A549 (cell line): ENCODE results near the gene CFAP46. TPM values are rescaled to one million over a fixed set of nuclear protein-coding genes. Genes with fewer than 3 reads are reported as not detected.
A peak's percentile ranks its signal among the peaks of the same experiment; 100 is the strongest.

Experiments used
- ATAC-seq, 2 experiments: fragments of 200-7000 bp in 1 of 2; fragments of >200 bp in 1 of 2; cut with Nextera tagmentation in 1 of 2; cut with Tn5 transposase in 1 of 2; 3 replicates each; pipeline versions ENCODE4 v1.8.0 to v1.9.1; 2018 to 2020; ENCODE audit warnings: mild to moderate bottlenecking in 1 of 2, moderate library complexity in 1 of 2
- CTCF ChIA-PET: fragments of 300-600 bp; sonication (Branson Sonifier 250); formaldehyde crosslinking; extraction: SDS; loops from one replicate; lab custom pipeline; 2021; ENCODE audit warnings: antibody characterized with exemption, inconsistent platforms; lab: Yijun Ruan, JAX
- POLR2A ChIA-PET: fragments of 350-600 bp; formaldehyde crosslinking; extraction: SDS; loops from one replicate; lab custom pipeline; 2021; ENCODE audit warnings: antibody characterized with exemption, inconsistent platforms; lab: Yijun Ruan, JAX
- DNase-seq, 2 experiments: peaks; one replicate each; pipeline versions ENCODE4 v3.0.0 to v3.0.0-alpha.2; 2011 to 2016; ENCODE audit warnings: low read depth in 1 of 2, low spot score in 1 of 2
- FAIRE-seq: peaks from 2 replicates; lab custom pipeline; 2011; peaks lifted over from hg19 to GRCh38; lab: Jason Lieb, UNC
- H3K27ac ChIP-seq, 2 experiments: fragments of >200 bp; sonication (Bioruptor Twin); formaldehyde crosslinking; 3 replicates each; pipeline ENCODE4 v1.5.1; 2016 to 2017
- H3K4me1 ChIP-seq: fragments of >200 bp; sonication (Bioruptor Twin); formaldehyde crosslinking; 3 replicates; pipeline ENCODE4 v1.6.1; 2016
- H3K4me2 ChIP-seq: fragments of >200 bp; sonication (Bioruptor Twin); formaldehyde crosslinking; 3 replicates; pipeline ENCODE4 v1.6.1; 2016
- H3K4me3 ChIP-seq: fragments of >200 bp; sonication (Bioruptor Twin); formaldehyde crosslinking; 3 replicates; pipeline ENCODE4 v1.5.1; 2016
- H3K9me3 ChIP-seq: fragments of >200 bp; sonication (Bioruptor Twin); formaldehyde crosslinking; 3 replicates; pipeline ENCODE4 v1.6.1; 2016
- CHD4 ChIP-seq: fragments of 200-600 bp; sonication (generic); IDR thresholded peaks from 2 replicates; pipeline ENCODE4 v1.6.1; 2016; ENCODE audit warnings: antibody characterized with exemption, mild to moderate bottlenecking, borderline replicate concordance
- EHMT2 ChIP-seq: fragments of 200-600 bp; sonication (generic); IDR thresholded peaks from 2 replicates; pipeline ENCODE4 v1.6.1; 2016; ENCODE audit warnings: antibody characterized with exemption, low read depth, mild to moderate bottlenecking, moderate library complexity
- ESRRA ChIP-seq: fragments of 150-350 bp; IDR thresholded peaks from 2 replicates; pipeline ENCODE4 v1.6.1; 2014; ENCODE audit warnings: mild to moderate bottlenecking, low read length, borderline replicate concordance
- HOXB13 ChIP-seq: fragments of 250-450 bp; sonication (Bioruptor Pico); IDR thresholded peaks from 2 replicates; pipeline ENCODE4 v1.5.0; 2020; ENCODE audit warnings: low read depth, mild to moderate bottlenecking, moderate library complexity
- JUN ChIP-seq, 2 experiments: fragments of >200 bp; sonication (Bioruptor Twin); formaldehyde crosslinking; IDR thresholded peaks; 2 replicates in 1 of 2; 3 replicates in 1 of 2; pipeline ENCODE4 v1.6.1; 2016 to 2017
- MYC ChIP-seq: IDR thresholded peaks from 2 replicates; pipeline ENCODE4 v1.6.1; 2012; ENCODE audit warnings: mild to moderate bottlenecking, inconsistent platforms, low read length, improper control_type of control experiment, borderline replicate concordance
- NPAS2 ChIP-seq: fragments of 250-450 bp; sonication (Bioruptor Pico); IDR thresholded peaks from 2 replicates; pipeline ENCODE4 v1.8.0; 2022; ENCODE audit warnings: mild to moderate bottlenecking, moderate library complexity, borderline replicate concordance
- PHF8 ChIP-seq: fragments of 200-600 bp; sonication (generic); IDR thresholded peaks from 2 replicates; pipeline ENCODE4 v1.6.1; 2016; ENCODE audit warnings: low read depth, mild to moderate bottlenecking, antibody characterized with exemption, moderate library complexity, borderline replicate concordance
- RAD21 ChIP-seq, 2 experiments: fragments of >200 bp in 1 of 2; sonication (Bioruptor Twin) in 1 of 2; formaldehyde crosslinking in 1 of 2; IDR thresholded peaks in 1 of 2; conservative IDR thresholded peaks in 1 of 2; 2 replicates in 1 of 2; 3 replicates in 1 of 2; pipeline ENCODE4 v1.6.1; 2012 to 2018; ENCODE audit warnings: inconsistent platforms in 1 of 2
- RFX5 ChIP-seq: fragments of 450-650 bp; IDR thresholded peaks from 2 replicates; pipeline ENCODE4 v1.7.1; 2014; ENCODE audit warnings: antibody characterized with exemption, mild to moderate bottlenecking, moderate library complexity
- RNF2 ChIP-seq: fragments of 200-600 bp; sonication (generic); IDR thresholded peaks from 2 replicates; pipeline ENCODE4 v1.6.1; 2016; ENCODE audit warnings: low read depth, mild to moderate bottlenecking, antibody characterized with exemption, moderate library complexity, borderline replicate concordance
- WGBS: methylation state at CpG from one replicate; pipeline ENCODE4 v1.1.6; 2017; ENCODE audit errors: missing lambda C conversion rate; 5-methylcytosine and 5-hydroxymethylcytosine counted together
- polyA plus RNA-seq, 4 experiments: library from polyadenylated mRNA; depleted of rRNA in 3 of 4; stranded (reverse); fragments of >200 nt; fragmentation: RNase III in 1 of 4; extraction: RNeasy Plus Mini Kit Qiagen cat#74134 plus additional on column Dnase treatment in 1 of 4; gene quantifications; 2 replicates in 3 of 4; 3 replicates in 1 of 4; pipeline ENCODE4 v1.2.3, GENCODE V29; 2011 to 2017
- TF ChIP-seq, protein P1 (sequence below): fragments of 200-600 bp; sonication (generic); IDR thresholded peaks from 2 replicates; pipeline ENCODE4 v1.6.1; 2016; ENCODE audit warnings: antibody characterized with exemption, mild to moderate bottlenecking, moderate library complexity
- TF ChIP-seq, protein P2 (sequence below): fragments of >200 bp; sonication (Bioruptor Twin); formaldehyde crosslinking; IDR thresholded peaks from 2 replicates; pipeline ENCODE4 v1.6.1; 2016
- TF ChIP-seq, protein P3 (sequence below): fragments of 150-350 bp; IDR thresholded peaks from 2 replicates; pipeline ENCODE4 v1.6.1; 2014; ENCODE audit warnings: low read depth, mild to moderate bottlenecking, low read length

Gene CFAP46
- polyA plus RNA-seq, 2 of the 4 experiments (the other 2 are of a cell fraction) = 0.88 to 1.8 TPM

DNA sequence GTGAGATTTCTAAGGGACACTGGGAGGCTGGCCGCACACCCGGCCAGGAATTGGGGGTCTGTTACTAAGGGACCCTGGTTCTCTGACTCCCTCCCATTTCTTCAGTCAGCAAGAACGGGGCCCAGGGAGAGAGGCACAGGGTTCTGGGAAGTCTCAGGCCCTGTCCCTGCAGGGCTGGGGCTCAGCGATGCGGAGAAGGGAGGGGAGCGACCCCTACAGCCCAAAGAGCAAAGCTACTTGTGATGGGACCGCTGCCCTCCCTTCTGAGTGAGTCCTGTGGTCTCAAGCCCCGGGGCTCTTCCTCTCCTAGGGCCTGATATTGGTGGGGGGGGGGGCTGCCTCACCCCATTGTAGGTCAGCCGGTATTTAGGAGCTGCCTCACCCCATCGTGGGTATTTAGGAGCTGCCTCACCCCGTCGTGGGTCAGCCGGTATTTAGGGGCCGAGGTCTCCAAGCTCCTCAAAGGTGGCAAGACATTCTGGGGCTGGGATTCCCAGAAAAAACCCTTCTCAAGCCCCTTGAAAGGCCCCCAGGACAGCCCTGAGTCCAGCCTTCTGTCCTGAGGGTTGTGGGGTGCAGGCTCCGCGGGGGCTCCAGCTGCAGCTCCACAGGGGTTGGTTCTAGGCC, 139.6 kb downstream of the CFAP46 start:
- H3K4me2 ChIP-seq = no peak overlapping the region
- H3K27ac ChIP-seq = no peak overlapping the region
- H3K4me3 ChIP-seq = no peak overlapping the region
- CTCF ChIA-PET = interaction anchor here (0.5 to 1.7 kb wide), 5 partner anchors 8 to 474 kb away, joined by 3 to 4 read pairs (median 3); no protein-coding TSS in a partner anchor
- ATAC-seq = peak in 1 of 2 experiments; percentile 48; a peak in 1 of 6 replicates
- TF ChIP-seq JUN (IDR thresholded peaks at IDR 0.05) = no peak
- TF ChIP-seq, protein P1, sequence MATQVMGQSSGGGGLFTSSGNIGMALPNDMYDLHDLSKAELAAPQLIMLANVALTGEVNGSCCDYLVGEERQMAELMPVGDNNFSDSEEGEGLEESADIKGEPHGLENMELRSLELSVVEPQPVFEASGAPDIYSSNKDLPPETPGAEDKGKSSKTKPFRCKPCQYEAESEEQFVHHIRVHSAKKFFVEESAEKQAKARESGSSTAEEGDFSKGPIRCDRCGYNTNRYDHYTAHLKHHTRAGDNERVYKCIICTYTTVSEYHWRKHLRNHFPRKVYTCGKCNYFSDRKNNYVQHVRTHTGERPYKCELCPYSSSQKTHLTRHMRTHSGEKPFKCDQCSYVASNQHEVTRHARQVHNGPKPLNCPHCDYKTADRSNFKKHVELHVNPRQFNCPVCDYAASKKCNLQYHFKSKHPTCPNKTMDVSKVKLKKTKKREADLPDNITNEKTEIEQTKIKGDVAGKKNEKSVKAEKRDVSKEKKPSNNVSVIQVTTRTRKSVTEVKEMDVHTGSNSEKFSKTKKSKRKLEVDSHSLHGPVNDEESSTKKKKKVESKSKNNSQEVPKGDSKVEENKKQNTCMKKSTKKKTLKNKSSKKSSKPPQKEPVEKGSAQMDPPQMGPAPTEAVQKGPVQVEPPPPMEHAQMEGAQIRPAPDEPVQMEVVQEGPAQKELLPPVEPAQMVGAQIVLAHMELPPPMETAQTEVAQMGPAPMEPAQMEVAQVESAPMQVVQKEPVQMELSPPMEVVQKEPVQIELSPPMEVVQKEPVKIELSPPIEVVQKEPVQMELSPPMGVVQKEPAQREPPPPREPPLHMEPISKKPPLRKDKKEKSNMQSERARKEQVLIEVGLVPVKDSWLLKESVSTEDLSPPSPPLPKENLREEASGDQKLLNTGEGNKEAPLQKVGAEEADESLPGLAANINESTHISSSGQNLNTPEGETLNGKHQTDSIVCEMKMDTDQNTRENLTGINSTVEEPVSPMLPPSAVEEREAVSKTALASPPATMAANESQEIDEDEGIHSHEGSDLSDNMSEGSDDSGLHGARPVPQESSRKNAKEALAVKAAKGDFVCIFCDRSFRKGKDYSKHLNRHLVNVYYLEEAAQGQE = no peak
- TF ChIP-seq RAD21 (conservative IDR thresholded peaks at IDR 0.05 in 1 of 2, IDR thresholded peaks at IDR 0.05 in 1 of 2) = 0 out of 5 replicates have a peak, but pooled peaks of 1 of the 2 experiments have one; percentile 2
- TF ChIP-seq CHD4 = no peak
- TF ChIP-seq ESRRA = no peak
- 52% methylated on average over 8 of the region's 16 CpGs for WGBS
- no peak for FAIRE-seq
- 0 out of 3 replicates have a peak, but pooled peaks cover 3% of the 10 kb centered on the region for H3K9me3 ChIP-seq
- POLR2A ChIA-PET = no interaction called here
- no peaks in the 10 kb centered on the region for H3K4me1 ChIP-seq
- DNase-seq = no peak

DNA sequence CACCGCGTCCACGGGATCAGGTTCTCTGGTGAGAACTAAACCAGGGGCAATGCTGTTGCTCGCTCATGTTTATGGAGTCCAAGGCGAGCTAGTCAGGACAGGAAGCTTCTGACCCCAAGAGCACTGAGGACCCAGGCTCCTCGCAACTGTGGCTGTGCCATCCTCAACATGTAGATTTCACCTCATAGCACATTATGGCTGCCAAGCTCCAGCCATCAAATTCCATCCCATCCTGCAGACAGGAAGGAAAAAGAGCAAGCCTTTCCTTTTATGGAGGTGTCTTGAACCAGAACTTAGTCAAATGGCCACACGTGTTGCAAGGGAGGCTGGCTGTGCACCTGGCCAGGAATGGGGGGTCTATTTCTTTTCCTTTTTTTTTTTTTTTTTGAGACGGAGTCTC, 140.3 kb downstream of the CFAP46 start:
- Histone ChIP-seq H3K9me3 (0 out of 3 replicates have a peak, but pooled peaks cover 3% of the 10 kb centered on the region), H3K4me3 (no peak overlapping the region), H3K27ac (no peak overlapping the region), H3K4me1 (no peaks in the 10 kb centered on the region), H3K4me2 (no peak overlapping the region)
- ChIA-PET POLR2A (no interaction called here), CTCF (interaction anchor here (0.5 to 1.7 kb wide), 4 partner anchors 14 to 475 kb away, joined by 3 read pairs; no protein-coding TSS in a partner anchor)
- FAIRE-seq = no peak
- ATAC-seq = no peak
- 51% methylated on average over 6 of the region's 8 CpGs for WGBS
- DNase-seq = no peak
- TF ChIP-seq NPAS2 (CRISPR knock-in tag) (no peak), EHMT2 (no peak), RFX5 (no peak), HOXB13 (CRISPR knock-in tag) (no peak), RNF2 (no peak), PHF8 (no peak), MYC (no peak)
- TF ChIP-seq, protein P1 = no peak
- TF ChIP-seq, protein P2, sequence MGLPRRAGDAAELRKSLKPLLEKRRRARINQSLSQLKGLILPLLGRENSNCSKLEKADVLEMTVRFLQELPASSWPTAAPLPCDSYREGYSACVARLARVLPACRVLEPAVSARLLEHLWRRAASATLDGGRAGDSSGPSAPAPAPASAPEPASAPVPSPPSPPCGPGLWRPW = no peak
- TF ChIP-seq, protein P3, sequence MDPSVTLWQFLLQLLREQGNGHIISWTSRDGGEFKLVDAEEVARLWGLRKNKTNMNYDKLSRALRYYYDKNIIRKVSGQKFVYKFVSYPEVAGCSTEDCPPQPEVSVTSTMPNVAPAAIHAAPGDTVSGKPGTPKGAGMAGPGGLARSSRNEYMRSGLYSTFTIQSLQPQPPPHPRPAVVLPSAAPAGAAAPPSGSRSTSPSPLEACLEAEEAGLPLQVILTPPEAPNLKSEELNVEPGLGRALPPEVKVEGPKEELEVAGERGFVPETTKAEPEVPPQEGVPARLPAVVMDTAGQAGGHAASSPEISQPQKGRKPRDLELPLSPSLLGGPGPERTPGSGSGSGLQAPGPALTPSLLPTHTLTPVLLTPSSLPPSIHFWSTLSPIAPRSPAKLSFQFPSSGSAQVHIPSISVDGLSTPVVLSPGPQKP = no peak
